ENCODE data around the gene SHC2.
"Not testable (repeated sequence)": the region's sequence is repeated elsewhere in the genome, so short reads cannot be mapped to it uniquely, and the experiment has no call there.

Gene SHC2

DNA sequence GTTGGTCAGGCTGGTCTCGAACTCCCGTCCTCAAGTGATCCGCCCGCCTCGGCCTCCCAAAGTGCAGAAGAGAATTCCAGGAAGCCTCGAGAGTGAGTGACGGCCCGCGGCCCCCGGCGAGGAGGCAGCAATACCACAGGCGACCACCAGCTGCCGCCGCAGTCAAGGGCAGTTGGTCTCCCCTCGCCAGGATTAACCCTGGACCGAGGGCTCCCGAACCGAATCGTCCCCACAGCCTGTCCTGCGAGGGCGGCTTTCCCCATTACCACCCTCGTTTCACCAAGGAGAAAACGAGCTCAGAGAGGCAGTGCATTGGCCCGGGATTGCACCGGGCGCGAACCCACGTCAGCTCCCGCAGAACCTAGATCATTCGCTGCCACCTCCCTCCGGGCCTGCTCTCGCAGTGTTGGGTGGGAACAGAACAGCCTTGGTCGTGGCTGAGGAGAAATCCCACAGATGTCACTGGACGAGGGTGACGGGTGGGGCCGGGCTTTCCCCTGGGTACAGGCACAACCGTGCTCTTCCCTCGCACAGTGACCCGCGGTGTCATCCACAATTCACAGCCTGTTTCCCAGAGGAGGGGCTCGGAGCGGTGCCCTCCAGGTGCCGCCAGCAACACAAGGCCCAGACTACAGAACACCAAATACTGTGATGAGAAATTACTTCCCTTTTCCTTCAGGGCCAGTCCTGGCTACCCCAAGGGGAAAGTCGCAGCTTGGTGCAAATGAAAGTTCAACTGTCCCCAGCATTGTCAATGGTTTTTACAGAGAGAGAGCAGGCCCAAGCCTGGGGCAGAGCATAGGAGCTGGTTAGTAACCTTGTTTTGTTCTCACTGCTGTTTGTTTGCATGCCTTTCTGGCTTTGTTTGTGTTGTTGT lies 76.7 kb downstream of the SHC2 start:
- H3K79me1 ChIP-seq (replicated peaks; ENCODE audit: low read length, poor library complexity, severe bottlenecking), result no peaks in the 10 kb centered on the region
- H3K4me3 ChIP-seq (ENCODE audit: insufficient read depth in 1 of 2, low read depth in 1 of 2, low read length in 2 of 2), result no peak overlapping the region
- H4K91ac ChIP-seq (ENCODE audit: low read length), result no peak overlapping the region
- no peak overlapping the region for H3K23ac ChIP-seq (ENCODE audit: low read length in 2 of 2)
- H2BK5ac ChIP-seq (ENCODE audit: low read depth, low read length, poor library complexity, severe bottlenecking), result no peak overlapping the region
- peak; percentile 11 for DNase-seq
- WGBS, result 44% methylated on average over 43 of the region's 44 CpGs
- no peak overlapping the region for H2BK15ac ChIP-seq (ENCODE audit: low read depth, poor library complexity, severe bottlenecking)
- no peak overlapping the region for H3K4me2 ChIP-seq (ENCODE audit: low read length, poor library complexity, severe bottlenecking)
- no peak overlapping the region for H3K27ac ChIP-seq (ENCODE audit: low read length, poor library complexity, severe bottlenecking)
- H2AK5ac ChIP-seq (ENCODE audit: low read length, severe bottlenecking), result no peak overlapping the region
- no peak overlapping the region for H3K18ac ChIP-seq (ENCODE audit: low read depth in 1 of 2, low read length in 2 of 2)
- H3K9ac ChIP-seq (ENCODE audit: low read length), result no peak overlapping the region
- peaks cover under 1 to 36% of the 10 kb centered on the region in 2 experiments for H3K27me3 ChIP-seq (ENCODE audit: control insufficient read depth in 1 of 2, insufficient read depth in 1 of 2, low read length in 2 of 2)
- no peaks in the 10 kb centered on the region for H3K9me3 ChIP-seq (ENCODE audit: control insufficient read depth, low read length)
- no peak overlapping the region for H4K8ac ChIP-seq (ENCODE audit: low read length)
- H3K14ac ChIP-seq (ENCODE audit: low read length in 2 of 2), result no peak overlapping the region
- no peak overlapping the region for H2AFZ ChIP-seq (ENCODE audit: low read depth, low read length)
- no peak overlapping the region for H2BK12ac ChIP-seq (ENCODE audit: low read length in 2 of 2)
- no peak overlapping the region for H2BK120ac ChIP-seq (ENCODE audit: low read depth, low read length)
- H3K4ac ChIP-seq (ENCODE audit: low read depth in 1 of 2, low read length in 2 of 2), result no peak overlapping the region
- H3K36me3 ChIP-seq (ENCODE audit: control insufficient read depth in 1 of 2, insufficient read depth in 2 of 2, low read depth in 1 of 2, low read length in 2 of 2), result no peaks in the 10 kb centered on the region
- peaks cover 12% of the 10 kb centered on the region for H3K4me1 ChIP-seq (ENCODE audit: control insufficient read depth, insufficient read depth, low read depth, low read length)

DNA sequence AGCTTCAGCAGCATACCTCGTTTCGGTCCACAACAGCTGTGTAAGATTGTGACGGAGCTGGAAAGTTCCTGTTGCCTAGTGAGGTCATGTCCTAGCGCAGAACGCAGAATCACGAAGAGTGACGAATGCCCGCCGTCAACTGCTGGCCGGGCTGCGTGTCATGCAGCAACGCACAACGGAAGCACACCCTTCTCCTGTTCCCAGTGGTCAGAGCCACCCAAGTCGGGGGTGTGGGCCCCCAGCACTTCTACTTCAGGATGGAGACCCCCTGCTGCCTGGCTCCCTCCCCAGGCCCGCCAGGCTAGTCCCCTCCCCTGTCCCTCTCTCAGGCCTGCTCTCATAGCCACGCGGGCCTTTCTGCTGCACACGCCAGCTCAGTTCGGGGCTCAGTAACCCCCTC lies 77.8 kb downstream of the SHC2 start:
- peak overlapping the region; percentile 15 for H2AK5ac ChIP-seq (ENCODE audit: low read length, severe bottlenecking)
- no peak for DNase-seq
- peaks cover 12% of the 10 kb centered on the region for H3K4me1 ChIP-seq (ENCODE audit: control insufficient read depth, insufficient read depth, low read depth, low read length)
- no peak overlapping the region for H4K8ac ChIP-seq (ENCODE audit: low read length)
- H3K79me1 ChIP-seq (replicated peaks; ENCODE audit: low read length, poor library complexity, severe bottlenecking), result no peaks in the 10 kb centered on the region
- H3K9me3 ChIP-seq (ENCODE audit: control insufficient read depth, low read length), result no peaks in the 10 kb centered on the region
- peak overlapping the region; percentile 33 for H3K9ac ChIP-seq (ENCODE audit: low read length)
- no peak overlapping the region for H3K27ac ChIP-seq (ENCODE audit: low read length, poor library complexity, severe bottlenecking)
- H2BK15ac ChIP-seq (ENCODE audit: low read depth, poor library complexity, severe bottlenecking), result no peak overlapping the region
- no peaks in the 10 kb centered on the region for H3K36me3 ChIP-seq (ENCODE audit: control insufficient read depth in 1 of 2, insufficient read depth in 2 of 2, low read depth in 1 of 2, low read length in 2 of 2)
- H4K91ac ChIP-seq (ENCODE audit: low read length), result no peak overlapping the region
- H3K23ac ChIP-seq (ENCODE audit: low read length in 2 of 2), result no peak overlapping the region
- H2BK12ac ChIP-seq (ENCODE audit: low read length in 2 of 2), result peak overlapping the region in 1 of 2 experiments; percentile 77
- 88% methylated on average over 18 of the region's 19 CpGs for WGBS
- H3K27me3 ChIP-seq (ENCODE audit: control insufficient read depth in 1 of 2, insufficient read depth in 1 of 2, low read length in 2 of 2), result peaks cover 9 to 36% of the 10 kb centered on the region in 2 experiments
- H2BK120ac ChIP-seq (ENCODE audit: low read depth, low read length), result no peak overlapping the region
- no peak overlapping the region for H3K18ac ChIP-seq (ENCODE audit: low read depth in 1 of 2, low read length in 2 of 2)
- H3K4me2 ChIP-seq (ENCODE audit: low read length, poor library complexity, severe bottlenecking), result no peak overlapping the region
- H3K4ac ChIP-seq (ENCODE audit: low read depth in 1 of 2, low read length in 2 of 2), result peak overlapping the region in 1 of 2 experiments; percentile 2
- H2AFZ ChIP-seq (ENCODE audit: low read depth, low read length), result no peak overlapping the region
- H3K14ac ChIP-seq (ENCODE audit: low read length in 2 of 2), result peak overlapping the region in 1 of 2 experiments; percentile 92
- H2BK5ac ChIP-seq (ENCODE audit: low read depth, low read length, poor library complexity, severe bottlenecking), result no peak overlapping the region
- no peak overlapping the region for H3K4me3 ChIP-seq (ENCODE audit: insufficient read depth in 1 of 2, low read depth in 1 of 2, low read length in 2 of 2)

DNA sequence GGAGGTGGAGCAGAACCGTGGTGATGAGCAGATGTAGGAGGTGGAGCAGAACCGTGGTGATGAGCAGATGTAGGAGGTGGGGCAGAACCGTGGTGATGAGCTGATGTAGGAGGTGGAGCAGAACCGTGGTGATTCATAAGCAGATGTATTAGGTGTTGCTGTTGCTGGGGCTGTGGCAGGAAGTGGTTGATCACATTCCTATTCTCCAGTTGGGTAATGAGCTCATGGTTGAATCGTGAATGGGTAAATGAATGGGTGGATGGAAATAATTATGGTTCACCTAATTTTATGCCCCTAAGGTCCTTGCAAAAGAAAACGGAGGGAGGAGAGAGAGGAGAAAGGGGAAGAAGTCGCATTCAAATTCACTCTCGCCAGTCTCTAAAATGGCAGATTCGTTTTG lies 78.3 kb downstream of the SHC2 start:
- not testable (repeated sequence) for H2AFZ ChIP-seq (ENCODE audit: low read depth, low read length)
- WGBS, result 60% methylated on average over 7 of the region's 9 CpGs

DNA sequence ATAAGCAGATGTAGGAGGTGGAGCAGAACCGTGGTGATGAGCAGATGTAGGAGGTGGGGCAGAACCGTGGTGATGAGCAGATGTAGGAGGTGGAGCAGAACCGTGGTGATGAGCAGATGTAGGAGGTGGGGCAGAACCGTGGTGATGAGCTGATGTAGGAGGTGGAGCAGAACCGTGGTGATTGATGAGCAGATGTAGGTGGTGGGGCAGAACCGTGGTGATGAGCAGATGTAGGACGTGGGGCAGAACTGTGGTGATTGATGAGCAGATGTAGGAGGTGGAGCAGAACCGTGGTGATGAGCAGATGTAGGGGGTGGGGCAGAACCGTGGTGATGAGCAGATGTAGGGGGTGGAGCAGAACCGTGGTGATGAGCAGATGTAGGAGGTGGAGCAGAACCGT lies 78.9 kb downstream of the SHC2 start:
- H3K27me3 ChIP-seq (ENCODE audit: control insufficient read depth in 1 of 2, insufficient read depth in 1 of 2, low read length in 2 of 2), result peaks cover 11 to 32% of the 10 kb centered on the region in 2 experiments
- not testable (repeated sequence) for H3K18ac ChIP-seq (ENCODE audit: low read depth in 1 of 2, low read length in 2 of 2); H4K91ac ChIP-seq (ENCODE audit: low read length); H2BK12ac ChIP-seq (ENCODE audit: low read length in 2 of 2); H3K14ac ChIP-seq (ENCODE audit: low read length in 2 of 2); H3K9ac ChIP-seq (ENCODE audit: low read length); H3K4me3 ChIP-seq (ENCODE audit: insufficient read depth in 1 of 2, low read depth in 1 of 2, low read length in 2 of 2); H2BK5ac ChIP-seq (ENCODE audit: low read depth, low read length, poor library complexity, severe bottlenecking); H2AK5ac ChIP-seq (ENCODE audit: low read length, severe bottlenecking); H3K9me3 ChIP-seq (ENCODE audit: control insufficient read depth, low read length); H3K36me3 ChIP-seq (ENCODE audit: control insufficient read depth in 1 of 2, insufficient read depth in 2 of 2, low read depth in 1 of 2, low read length in 2 of 2); H3K4ac ChIP-seq (ENCODE audit: low read depth in 1 of 2, low read length in 2 of 2); H2BK120ac ChIP-seq (ENCODE audit: low read depth, low read length); H3K79me1 ChIP-seq (replicated peaks; ENCODE audit: low read length, poor library complexity, severe bottlenecking); H2BK15ac ChIP-seq (ENCODE audit: low read depth, poor library complexity, severe bottlenecking); H2AFZ ChIP-seq (ENCODE audit: low read depth, low read length); DNase-seq; H3K23ac ChIP-seq (ENCODE audit: low read length in 2 of 2); H3K27ac ChIP-seq (ENCODE audit: low read length, poor library complexity, severe bottlenecking); H4K8ac ChIP-seq (ENCODE audit: low read length); H3K4me2 ChIP-seq (ENCODE audit: low read length, poor library complexity, severe bottlenecking)
- peaks cover 12% of the 10 kb centered on the region for H3K4me1 ChIP-seq (ENCODE audit: control insufficient read depth, insufficient read depth, low read depth, low read length)
- WGBS, result 75% methylated on average over 8 of the region's 11 CpGs

More for the DNA sequence above, 78.3 kb downstream of the SHC2 start:
- H3K4me2 ChIP-seq (ENCODE audit: low read length, poor library complexity, severe bottlenecking); H3K79me1 ChIP-seq (replicated peaks; ENCODE audit: low read length, poor library complexity, severe bottlenecking); H2BK5ac ChIP-seq (ENCODE audit: low read depth, low read length, poor library complexity, severe bottlenecking); H2BK120ac ChIP-seq (ENCODE audit: low read depth, low read length); H4K8ac ChIP-seq (ENCODE audit: low read length); H3K4me3 ChIP-seq (ENCODE audit: insufficient read depth in 1 of 2, low read depth in 1 of 2, low read length in 2 of 2); H3K27ac ChIP-seq (ENCODE audit: low read length, poor library complexity, severe bottlenecking); H4K91ac ChIP-seq (ENCODE audit: low read length); H3K36me3 ChIP-seq (ENCODE audit: control insufficient read depth in 1 of 2, insufficient read depth in 2 of 2, low read depth in 1 of 2, low read length in 2 of 2); H3K23ac ChIP-seq (ENCODE audit: low read length in 2 of 2); H2BK12ac ChIP-seq (ENCODE audit: low read length in 2 of 2); H3K14ac ChIP-seq (ENCODE audit: low read length in 2 of 2); H2BK15ac ChIP-seq (ENCODE audit: low read depth, poor library complexity, severe bottlenecking); H3K4ac ChIP-seq (ENCODE audit: low read depth in 1 of 2, low read length in 2 of 2); H3K18ac ChIP-seq (ENCODE audit: low read depth in 1 of 2, low read length in 2 of 2); H3K9me3 ChIP-seq (ENCODE audit: control insufficient read depth, low read length): not testable (repeated sequence)
- Histone ChIP-seq H3K9ac (ENCODE audit: low read length) (peak overlapping the region; percentile 33), H2AK5ac (ENCODE audit: low read length, severe bottlenecking) (peak overlapping the region; percentile 15), H3K4me1 (ENCODE audit: control insufficient read depth, insufficient read depth, low read depth, low read length) (peaks cover 12% of the 10 kb centered on the region), H3K27me3 (ENCODE audit: control insufficient read depth in 1 of 2, insufficient read depth in 1 of 2, low read length in 2 of 2) (peaks cover 11 to 34% of the 10 kb centered on the region in 2 experiments)
- peak; percentile 43 for DNase-seq
